Loucy (cell line): ENCODE results near the gene CLDN34.

Experiments used
- CTCF ChIP-seq: fragments of 200-600 bp; sonication (generic); conservative IDR thresholded peaks from 2 replicates; pipeline ENCODE4 v1.5.1; 2014; ENCODE audit warnings: mild to moderate bottlenecking, antibody characterized with exemption, low read length
- EZH2phosphoT487 ChIP-seq: fragments of 200-600 bp; IDR thresholded peaks from 2 replicates; pipeline ENCODE4 v1.6.1; 2018; ENCODE audit warnings: antibody characterized with exemption, mild to moderate bottlenecking, moderate library complexity, borderline replicate concordance

- TF ChIP-seq CTCF = no peak
- TF ChIP-seq EZH2phosphoT487 = no peak
Measured at GRCh38 chrX:9917861-9918260, 49.3 kb upstream of the CLDN34 start.
